Smooth muscle cell (in vitro differentiated cells): ENCODE measurements around the gene PIKFYVE. TPM values are rescaled to one million over a fixed set of nuclear protein-coding genes. Genes with fewer than 3 reads are reported as not detected.
A peak's percentile ranks its signal among the peaks of the same experiment; 100 is the strongest.
"Not testable (repeated sequence)": the region's sequence is repeated elsewhere in the genome, so short reads cannot be mapped to it uniquely, and the experiment has no call there.

Experiments used
- DNase-seq: peaks from one replicate; lab custom pipeline; 2025; ENCODE audit not compliant: unreplicated experiment; lab: John Stamatoyannopoulos, UW
- H2AFZ ChIP-seq: fragments of 200-600 bp; sonication (generic); 2 replicates; pipeline ENCODE4 v1.6.0; 2016; ENCODE audit warnings: antibody characterized with exemption, low read depth, mild to moderate bottlenecking
- H3F3A ChIP-seq: fragments of 200-600 bp; sonication (generic); 2 replicates; pipeline ENCODE4 v1.6.0; 2017; ENCODE audit warnings: antibody characterized with exemption, low read depth
- H3K27ac ChIP-seq: fragments of 200-600 bp; sonication (generic); 2 replicates; pipeline ENCODE4 v1.5.1; 2016; ENCODE audit warnings: low read depth, mild to moderate bottlenecking
- H3K27me3 ChIP-seq: fragments of 200-600 bp; sonication (generic); 2 replicates; pipeline ENCODE4 v1.6.1; 2016; ENCODE audit warnings: low read depth, mild to moderate bottlenecking
- H3K36me3 ChIP-seq: fragments of 200-600 bp; sonication (generic); 2 replicates; pipeline ENCODE4 v1.5.1; 2016; ENCODE audit warnings: low read depth
- H3K4me1 ChIP-seq: fragments of 200-600 bp; sonication (generic); 2 replicates; pipeline ENCODE4 v1.5.1; 2016; ENCODE audit warnings: low read depth
- H3K4me2 ChIP-seq: fragments of 200-600 bp; sonication (generic); 2 replicates; pipeline ENCODE4 v1.6.0; 2016; ENCODE audit warnings: mild to moderate bottlenecking
- H3K4me3 ChIP-seq: fragments of 200-600 bp; sonication (generic); 2 replicates; pipeline ENCODE4 v1.5.1; 2016; ENCODE audit warnings: mild to moderate bottlenecking
- H3K79me2 ChIP-seq: fragments of 200-600 bp; sonication (generic); 2 replicates; pipeline ENCODE4 v1.6.0; 2016; ENCODE audit warnings: low read depth, mild to moderate bottlenecking
- H3K9ac ChIP-seq: fragments of 200-600 bp; sonication (generic); 2 replicates; pipeline ENCODE4 v1.6.0; 2016; ENCODE audit warnings: low read depth
- H3K9me3 ChIP-seq: fragments of 200-600 bp; sonication (generic); replicated peaks from 2 replicates; pipeline ENCODE4 v1.5.1; 2016; ENCODE audit warnings: low read depth
- H4K20me1 ChIP-seq: fragments of 200-600 bp; sonication (generic); 2 replicates; pipeline ENCODE4 v1.6.0; 2016; ENCODE audit warnings: low read depth
- WGBS: methylation state at CpG from one replicate; pipeline ENCODE4 v1.1.7; 2016; ENCODE audit warnings: low lambda C conversion rate; 5-methylcytosine and 5-hydroxymethylcytosine counted together
- polyA plus RNA-seq: library from polyadenylated mRNA; unstranded; fragments of >200 nt; fragmentation: Nextera tagmentation; extraction: Ambion mirVana; gene quantifications from 2 replicates; pipeline ENCODE4 v1.2.1, GENCODE V29; 2016
- total RNA-seq: library from RNA; depleted of rRNA; stranded (reverse); fragments of >200 nt; gene quantifications from 2 replicates; pipeline ENCODE4 v1.2.3, GENCODE V29; 2014
- TF ChIP-seq, protein P1 (sequence below): fragments of 200-600 bp; sonication (generic); IDR thresholded peaks from 2 replicates; pipeline ENCODE4 v1.5.1; 2017; ENCODE audit warnings: borderline replicate concordance, mild to moderate bottlenecking, antibody characterized with exemption; ENCODE audit not compliant: insufficient read depth, poor library complexity, severe bottlenecking

Gene PIKFYVE
- total and polyA plus RNA-seq, 2 experiments from 2014 or later, result 4.9 to 29.5 TPM

GRCh38 chr2:208256192-208256782 is 9.8 kb upstream of the PIKFYVE start:
- peaks cover 7% of the 10 kb centered on the region for H4K20me1 ChIP-seq
- DNase-seq, result no peak
- 85% methylated on average over 10 of the region's 10 CpGs for WGBS
- H3K9ac ChIP-seq, result no peak overlapping the region
- TF ChIP-seq, protein P1, sequence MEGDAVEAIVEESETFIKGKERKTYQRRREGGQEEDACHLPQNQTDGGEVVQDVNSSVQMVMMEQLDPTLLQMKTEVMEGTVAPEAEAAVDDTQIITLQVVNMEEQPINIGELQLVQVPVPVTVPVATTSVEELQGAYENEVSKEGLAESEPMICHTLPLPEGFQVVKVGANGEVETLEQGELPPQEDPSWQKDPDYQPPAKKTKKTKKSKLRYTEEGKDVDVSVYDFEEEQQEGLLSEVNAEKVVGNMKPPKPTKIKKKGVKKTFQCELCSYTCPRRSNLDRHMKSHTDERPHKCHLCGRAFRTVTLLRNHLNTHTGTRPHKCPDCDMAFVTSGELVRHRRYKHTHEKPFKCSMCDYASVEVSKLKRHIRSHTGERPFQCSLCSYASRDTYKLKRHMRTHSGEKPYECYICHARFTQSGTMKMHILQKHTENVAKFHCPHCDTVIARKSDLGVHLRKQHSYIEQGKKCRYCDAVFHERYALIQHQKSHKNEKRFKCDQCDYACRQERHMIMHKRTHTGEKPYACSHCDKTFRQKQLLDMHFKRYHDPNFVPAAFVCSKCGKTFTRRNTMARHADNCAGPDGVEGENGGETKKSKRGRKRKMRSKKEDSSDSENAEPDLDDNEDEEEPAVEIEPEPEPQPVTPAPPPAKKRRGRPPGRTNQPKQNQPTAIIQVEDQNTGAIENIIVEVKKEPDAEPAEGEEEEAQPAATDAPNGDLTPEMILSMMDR, result peak; percentile 18
- peaks cover 5% of the 10 kb centered on the region for H3F3A ChIP-seq
- peak overlapping the region; percentile 58 for H3K4me2 ChIP-seq
- no peaks in the 10 kb centered on the region for H3K27me3 ChIP-seq
- no peak overlapping the region for H3K4me3 ChIP-seq
- H3K27ac ChIP-seq, result no peak overlapping the region
- H3K9me3 ChIP-seq, result no peaks in the 10 kb centered on the region
- peaks cover 4% of the 10 kb centered on the region for H3K79me2 ChIP-seq
- no peaks in the 10 kb centered on the region for H3K36me3 ChIP-seq
- no peak overlapping the region for H2AFZ ChIP-seq
- peaks cover 17% of the 10 kb centered on the region for H3K4me1 ChIP-seq

DNA sequence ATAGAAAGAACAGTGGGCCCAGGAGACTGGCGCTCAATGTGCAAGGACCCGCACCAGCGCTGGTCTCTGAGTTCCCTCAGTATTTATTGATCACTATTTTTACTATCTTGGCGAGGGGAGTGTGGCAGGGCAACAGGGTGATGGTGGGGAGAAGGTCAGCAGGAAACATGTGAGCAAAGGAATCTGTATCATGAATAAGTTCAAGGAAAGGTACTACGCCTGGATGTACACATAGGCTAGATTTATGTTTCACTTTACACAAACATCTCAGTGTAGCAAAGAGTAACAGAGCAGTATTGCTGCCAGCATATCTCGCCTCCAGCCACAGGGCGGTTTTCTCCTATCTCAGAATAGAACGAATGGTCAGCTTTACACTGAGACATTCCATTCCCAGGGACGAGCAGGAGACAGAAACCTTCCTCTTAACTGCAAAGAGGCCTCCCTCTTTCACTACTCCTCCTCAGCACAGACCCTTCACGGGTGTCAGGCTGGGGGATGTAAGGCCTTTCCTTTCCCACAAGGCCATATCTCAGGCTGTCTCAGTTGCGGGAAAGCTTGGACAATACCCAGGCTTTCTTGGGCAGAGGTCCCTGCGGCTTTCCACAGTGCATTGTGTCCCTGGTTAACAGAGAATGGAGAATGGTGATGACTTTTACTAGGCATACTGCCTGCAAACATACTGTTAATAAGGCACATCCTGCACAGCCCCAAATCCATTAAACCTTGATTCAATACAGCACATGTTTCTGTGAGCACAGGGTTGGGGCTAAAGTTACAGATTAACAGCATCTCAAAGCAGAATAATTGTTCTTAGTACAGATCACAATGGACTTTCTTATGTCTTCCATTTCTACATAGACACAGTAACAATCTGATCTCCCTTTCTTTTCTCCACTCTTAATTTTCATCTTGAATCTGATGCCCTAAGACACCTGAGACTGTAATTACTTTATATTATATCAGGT is 8.9 kb upstream of the PIKFYVE start:
- not testable (repeated sequence) for DNase-seq, H3K9me3 ChIP-seq, H3K9ac ChIP-seq, H3K27me3 ChIP-seq, H4K20me1 ChIP-seq, H3K79me2 ChIP-seq, H3K36me3 ChIP-seq, H3F3A ChIP-seq
- H2AFZ ChIP-seq, result peak overlapping the region; percentile 76
- H3K27ac ChIP-seq, result peak overlapping the region; percentile 46
- H3K4me2 ChIP-seq, result peak overlapping the region; percentile 58
- peak overlapping the region; percentile 5 for H3K4me3 ChIP-seq
- 47% methylated on average over 12 of the region's 12 CpGs for WGBS
- peaks cover 17% of the 10 kb centered on the region for H3K4me1 ChIP-seq

- H2AFZ ChIP-seq, result peak overlapping the region; percentile 79
- H3K79me2 ChIP-seq, result peaks cover 37% of the 10 kb centered on the region
- no peak overlapping the region for H3K9ac ChIP-seq
- H3K27ac ChIP-seq, result peak overlapping the region; percentile 90
- WGBS, result 16% methylated on average over 9 of the region's 9 CpGs
- H3K27me3 ChIP-seq, result no peaks in the 10 kb centered on the region
- no peaks in the 10 kb centered on the region for H3F3A ChIP-seq
- TF ChIP-seq, protein P1, result no peak
- no peaks in the 10 kb centered on the region for H3K36me3 ChIP-seq
- H4K20me1 ChIP-seq, result peaks cover 34% of the 10 kb centered on the region
- no peaks in the 10 kb centered on the region for H3K9me3 ChIP-seq
- H3K4me2 ChIP-seq, result peak overlapping the region; percentile 93
- peak overlapping the region; percentile 91 for H3K4me3 ChIP-seq
- DNase-seq, result no peak
- peaks cover 19% of the 10 kb centered on the region for H3K4me1 ChIP-seq
Measured at GRCh38 chr2:208265371-208265800, 669 bp upstream of the PIKFYVE start.

DNA sequence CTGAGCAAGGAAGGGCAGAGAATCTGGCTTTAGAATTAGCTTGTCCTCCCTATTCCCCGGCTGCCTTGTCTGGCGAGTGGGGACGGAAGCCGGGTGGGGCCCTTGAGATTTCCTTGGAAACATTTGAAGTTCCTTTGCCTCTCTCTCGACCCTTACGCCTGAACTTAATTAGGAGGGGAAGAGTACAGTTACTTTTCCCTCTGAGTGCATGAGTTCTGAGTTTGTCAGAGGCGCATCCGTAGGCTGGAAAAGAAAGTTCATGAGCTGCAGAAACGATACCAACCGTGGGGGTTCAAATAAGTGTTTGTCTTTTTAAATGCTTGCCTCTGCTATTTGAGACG is 468 bp downstream of the PIKFYVE start:
- DNase-seq, result no peak
- H3K9ac ChIP-seq, result peak overlapping the region; percentile 90
- no peaks in the 10 kb centered on the region for H3K27me3 ChIP-seq
- peak overlapping the region; percentile 91 for H3K4me3 ChIP-seq
- no peaks in the 10 kb centered on the region for H3F3A ChIP-seq
- H3K9me3 ChIP-seq, result no peaks in the 10 kb centered on the region
- H3K79me2 ChIP-seq, result peaks cover 39% of the 10 kb centered on the region
- WGBS, result 0% methylated on average over 11 of the region's 11 CpGs
- H4K20me1 ChIP-seq, result peaks cover 43% of the 10 kb centered on the region
- H2AFZ ChIP-seq, result peak overlapping the region; percentile 78
- TF ChIP-seq, protein P1, result no peak
- peak overlapping the region; percentile 93 for H3K4me2 ChIP-seq
- no peaks in the 10 kb centered on the region for H3K36me3 ChIP-seq
- H3K27ac ChIP-seq, result peak overlapping the region; percentile 90
- H3K4me1 ChIP-seq, result peaks cover 19% of the 10 kb centered on the region
